HEK293 (cell line): ENCODE measurements around the gene FAM181A.

Experiments
- CTCF ChIP-seq: fragments of 450-650 bp; formaldehyde crosslinking; IDR thresholded peaks from 2 replicates; pipeline ENCODE4 v1.5.1; 2016; ENCODE audit warnings: missing biosample characterization, missing genetic modification characterization
- HOXA7 ChIP-seq: sonication (generic); formaldehyde crosslinking; IDR thresholded peaks from 2 replicates; pipeline ENCODE4 v1.8.1; 2022; ENCODE audit warnings: missing genetic modification reagents, borderline replicate concordance
- INSM2 ChIP-seq: fragments of 450-650 bp; formaldehyde crosslinking; IDR thresholded peaks from 2 replicates; pipeline ENCODE4 v1.5.1; 2016; ENCODE audit warnings: missing biosample characterization, missing genetic modification characterization
- MEIS1 ChIP-seq: sonication (generic); formaldehyde crosslinking; IDR thresholded peaks from 2 replicates; pipeline ENCODE4 v1.8.1; 2022; ENCODE audit warnings: missing genetic modification reagents, mild to moderate bottlenecking, borderline replicate concordance
- SCRT2 ChIP-seq: fragments of 450-650 bp; formaldehyde crosslinking; IDR thresholded peaks from 2 replicates; pipeline ENCODE4 v1.5.1; 2016; ENCODE audit warnings: missing biosample characterization, missing genetic modification characterization
- ZBTB7A ChIP-seq: fragments of 450-650 bp; formaldehyde crosslinking; IDR thresholded peaks from 2 replicates; pipeline ENCODE4 v1.5.1; 2016; ENCODE audit warnings: low read depth, missing biosample characterization, missing genetic modification characterization
- ZNF10 ChIP-seq: fragments of 450-650 bp; formaldehyde crosslinking; IDR thresholded peaks from 2 replicates; pipeline ENCODE4 v1.5.1; 2017; ENCODE audit warnings: missing biosample characterization, missing genetic modification characterization
- ZNF121 ChIP-seq: fragments of 450-650 bp; formaldehyde crosslinking; IDR thresholded peaks from 2 replicates; pipeline ENCODE4 v1.5.1; 2016; ENCODE audit warnings: missing biosample characterization, missing genetic modification characterization
- ZNF148 ChIP-seq: fragments of 450-650 bp; formaldehyde crosslinking; IDR thresholded peaks from 2 replicates; pipeline ENCODE4 v1.5.0; 2017; ENCODE audit warnings: missing biosample characterization, missing genetic modification characterization, borderline replicate concordance
- ZNF155 ChIP-seq: fragments of 450-650 bp; formaldehyde crosslinking; IDR thresholded peaks from 2 replicates; pipeline ENCODE4 v1.5.1; 2016; ENCODE audit warnings: missing biosample characterization, missing genetic modification characterization
- ZNF239 ChIP-seq: fragments of 450-650 bp; formaldehyde crosslinking; IDR thresholded peaks from 2 replicates; pipeline ENCODE4 v1.5.1; 2016; ENCODE audit warnings: missing biosample characterization, missing genetic modification characterization
- ZNF292 ChIP-seq: fragments of 450-650 bp; formaldehyde crosslinking; IDR thresholded peaks from 2 replicates; pipeline ENCODE4 v1.5.1; 2016; ENCODE audit warnings: low read depth, missing biosample characterization, missing genetic modification characterization, borderline replicate concordance
- ZNF311 ChIP-seq: fragments of 450-650 bp; formaldehyde crosslinking; IDR thresholded peaks from 2 replicates; pipeline ENCODE4 v1.5.1; 2017; ENCODE audit warnings: missing biosample characterization, missing genetic modification characterization, borderline replicate concordance
- ZNF350 ChIP-seq: fragments of 450-650 bp; formaldehyde crosslinking; IDR thresholded peaks from 2 replicates; pipeline ENCODE4 v1.5.0; 2017; ENCODE audit warnings: missing biosample characterization, mild to moderate bottlenecking, missing genetic modification characterization
- ZNF394 ChIP-seq: fragments of 450-650 bp; formaldehyde crosslinking; IDR thresholded peaks from 2 replicates; pipeline ENCODE4 v1.5.1; 2016; ENCODE audit warnings: missing biosample characterization, missing genetic modification characterization, mild to moderate bottlenecking, moderate library complexity, borderline replicate concordance
- ZNF510 ChIP-seq: fragments of 450-650 bp; formaldehyde crosslinking; IDR thresholded peaks from 2 replicates; pipeline ENCODE4 v1.5.1; 2018; ENCODE audit warnings: mild to moderate bottlenecking, missing genetic modification characterization, missing biosample characterization; ENCODE audit not compliant: insufficient replicate concordance
- ZNF571 ChIP-seq: fragments of 450-650 bp; formaldehyde crosslinking; IDR thresholded peaks from 2 replicates; pipeline ENCODE4 v1.5.0; 2017; ENCODE audit warnings: missing biosample characterization, missing genetic modification characterization
- ZNF585B ChIP-seq: fragments of 450-650 bp; formaldehyde crosslinking; IDR thresholded peaks from 2 replicates; pipeline ENCODE4 v1.5.1; 2016; ENCODE audit warnings: missing biosample characterization, missing genetic modification characterization
- ZNF600 ChIP-seq: fragments of 450-650 bp; formaldehyde crosslinking; IDR thresholded peaks from 2 replicates; pipeline ENCODE4 v1.5.1; 2016; ENCODE audit warnings: missing biosample characterization, missing genetic modification characterization
- ZNF670 ChIP-seq: fragments of 450-650 bp; formaldehyde crosslinking; IDR thresholded peaks from 2 replicates; pipeline ENCODE4 v1.5.1; 2016; ENCODE audit warnings: missing biosample characterization, missing genetic modification characterization, low read depth
- ZNF76 ChIP-seq: fragments of 450-650 bp; formaldehyde crosslinking; IDR thresholded peaks from 2 replicates; pipeline ENCODE4; 2016; ENCODE audit warnings: low read depth, missing biosample characterization, missing genetic modification characterization, borderline replicate concordance
- TF ChIP-seq, protein P1 (sequence below): fragments of 450-650 bp; formaldehyde crosslinking; IDR thresholded peaks from 2 replicates; pipeline ENCODE4 v1.5.1; 2016; ENCODE audit warnings: missing biosample characterization, missing genetic modification characterization
- TF ChIP-seq, protein P2 (sequence below): fragments of 450-650 bp; formaldehyde crosslinking; IDR thresholded peaks from 2 replicates; pipeline ENCODE4; 2016; ENCODE audit warnings: missing biosample characterization, missing genetic modification characterization
- TF ChIP-seq, protein P3 (sequence below): fragments of 450-650 bp; formaldehyde crosslinking; conservative IDR thresholded peaks from 2 replicates; pipeline ENCODE4 v1.5.1; 2016; ENCODE audit warnings: low read depth, missing biosample characterization, missing genetic modification characterization

FAM181A gene

DNA sequence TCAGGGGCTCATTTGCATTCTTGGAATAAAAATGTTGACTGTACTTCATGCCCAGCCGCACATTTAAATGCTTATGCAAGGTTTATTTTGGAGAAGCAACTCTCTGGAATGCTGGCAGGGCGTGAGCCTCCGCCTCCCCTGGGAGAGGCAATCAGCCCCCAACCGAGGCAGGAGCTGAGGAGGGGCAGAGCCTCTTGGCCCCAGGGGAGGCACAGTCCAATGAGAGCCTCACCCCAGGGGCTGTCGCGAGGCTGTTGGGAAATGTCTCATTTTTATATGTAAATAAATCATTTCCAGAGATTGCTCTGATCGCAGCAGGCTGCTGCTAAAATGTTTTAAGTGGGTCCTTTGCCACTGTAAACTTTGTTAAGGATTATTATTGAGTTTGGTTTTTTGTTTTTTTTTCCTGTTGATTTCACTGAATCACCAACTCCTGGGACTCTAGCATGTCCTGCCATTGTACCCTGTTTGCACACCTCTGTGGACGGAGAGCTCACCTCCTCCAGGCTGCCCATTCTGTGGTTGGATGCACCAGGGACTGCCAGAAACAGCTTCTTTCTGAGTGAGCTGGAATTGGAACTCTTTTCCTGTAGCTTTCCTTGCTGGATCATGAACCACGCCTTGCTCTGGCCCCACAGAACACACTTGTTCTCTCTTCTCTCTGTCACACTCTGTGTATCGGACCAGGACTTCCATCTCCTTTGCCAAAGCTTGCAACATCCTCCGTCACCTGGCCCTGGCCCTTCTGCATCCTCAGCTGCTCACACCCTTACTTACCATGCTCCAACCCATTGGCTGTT is 46.9 kb upstream of the FAM181A start (continued):
- no peak for TF ChIP-seq CTCF (tag by site-specific recombination)
- TF ChIP-seq HOXA7 (CRISPR knock-in tag) = no peak
- no peak for TF ChIP-seq ZNF10 (tag by site-specific recombination)
- TF ChIP-seq SCRT2 (tag by site-specific recombination) = no peak
- no peak for TF ChIP-seq ZNF148 (tag by site-specific recombination)
- TF ChIP-seq ZNF670 (tag by site-specific recombination) = no peak
- no peak for TF ChIP-seq ZNF239 (tag by site-specific recombination)
- TF ChIP-seq ZNF585B = 0 out of 2 replicates have a peak, but pooled peaks have one; percentile 10
- no peak for TF ChIP-seq ZNF121 (tag by site-specific recombination)
- no peak; the same call in 1 of the 2 replicates for TF ChIP-seq INSM2 (tag by site-specific recombination)
- no peak for TF ChIP-seq ZBTB7A (tag by site-specific recombination)
- 0 out of 2 replicates have a peak, but pooled peaks have one; percentile 20 for TF ChIP-seq ZNF76
- TF ChIP-seq ZNF350 (tag by site-specific recombination) = no peak
- no peak for TF ChIP-seq ZNF292
- TF ChIP-seq ZNF571 (tag by site-specific recombination) = no peak
- TF ChIP-seq ZNF311 (tag by site-specific recombination) = no peak
- no peak; the same call in 1 of the 2 replicates for TF ChIP-seq ZNF600 (tag by site-specific recombination)
- no peak for TF ChIP-seq MEIS1 (CRISPR knock-in tag)
- TF ChIP-seq, protein P1, sequence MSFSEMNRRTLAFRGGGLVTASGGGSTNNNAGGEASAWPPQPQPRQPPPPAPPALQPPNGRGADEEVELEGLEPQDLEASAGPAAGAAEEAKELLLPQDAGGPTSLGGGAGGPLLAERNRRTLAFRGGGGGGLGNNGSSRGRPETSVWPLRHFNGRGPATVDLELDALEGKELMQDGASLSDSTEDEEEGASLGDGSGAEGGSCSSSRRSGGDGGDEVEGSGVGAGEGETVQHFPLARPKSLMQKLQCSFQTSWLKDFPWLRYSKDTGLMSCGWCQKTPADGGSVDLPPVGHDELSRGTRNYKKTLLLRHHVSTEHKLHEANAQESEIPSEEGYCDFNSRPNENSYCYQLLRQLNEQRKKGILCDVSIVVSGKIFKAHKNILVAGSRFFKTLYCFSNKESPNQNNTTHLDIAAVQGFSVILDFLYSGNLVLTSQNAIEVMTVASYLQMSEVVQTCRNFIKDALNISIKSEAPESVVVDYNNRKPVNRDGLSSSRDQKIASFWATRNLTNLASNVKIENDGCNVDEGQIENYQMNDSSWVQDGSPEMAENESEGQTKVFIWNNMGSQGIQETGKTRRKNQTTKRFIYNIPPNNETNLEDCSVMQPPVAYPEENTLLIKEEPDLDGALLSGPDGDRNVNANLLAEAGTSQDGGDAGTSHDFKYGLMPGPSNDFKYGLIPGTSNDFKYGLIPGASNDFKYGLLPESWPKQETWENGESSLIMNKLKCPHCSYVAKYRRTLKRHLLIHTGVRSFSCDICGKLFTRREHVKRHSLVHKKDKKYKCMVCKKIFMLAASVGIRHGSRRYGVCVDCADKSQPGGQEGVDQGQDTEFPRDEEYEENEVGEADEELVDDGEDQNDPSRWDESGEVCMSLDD = no peak
- TF ChIP-seq, protein P2, sequence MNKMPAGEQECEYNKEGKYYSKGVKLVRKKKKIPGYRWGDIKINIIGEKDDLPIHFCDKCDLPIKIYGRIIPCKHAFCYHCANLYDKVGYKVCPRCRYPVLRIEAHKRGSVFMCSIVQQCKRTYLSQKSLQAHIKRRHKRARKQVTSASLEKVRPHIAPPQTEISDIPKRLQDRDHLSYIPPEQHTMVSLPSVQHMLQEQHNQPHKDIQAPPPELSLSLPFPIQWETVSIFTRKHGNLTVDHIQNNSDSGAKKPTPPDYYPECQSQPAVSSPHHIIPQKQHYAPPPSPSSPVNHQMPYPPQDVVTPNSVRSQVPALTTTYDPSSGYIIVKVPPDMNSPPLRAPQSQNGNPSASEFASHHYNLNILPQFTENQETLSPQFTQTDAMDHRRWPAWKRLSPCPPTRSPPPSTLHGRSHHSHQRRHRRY = no peak
- TF ChIP-seq, protein P3, sequence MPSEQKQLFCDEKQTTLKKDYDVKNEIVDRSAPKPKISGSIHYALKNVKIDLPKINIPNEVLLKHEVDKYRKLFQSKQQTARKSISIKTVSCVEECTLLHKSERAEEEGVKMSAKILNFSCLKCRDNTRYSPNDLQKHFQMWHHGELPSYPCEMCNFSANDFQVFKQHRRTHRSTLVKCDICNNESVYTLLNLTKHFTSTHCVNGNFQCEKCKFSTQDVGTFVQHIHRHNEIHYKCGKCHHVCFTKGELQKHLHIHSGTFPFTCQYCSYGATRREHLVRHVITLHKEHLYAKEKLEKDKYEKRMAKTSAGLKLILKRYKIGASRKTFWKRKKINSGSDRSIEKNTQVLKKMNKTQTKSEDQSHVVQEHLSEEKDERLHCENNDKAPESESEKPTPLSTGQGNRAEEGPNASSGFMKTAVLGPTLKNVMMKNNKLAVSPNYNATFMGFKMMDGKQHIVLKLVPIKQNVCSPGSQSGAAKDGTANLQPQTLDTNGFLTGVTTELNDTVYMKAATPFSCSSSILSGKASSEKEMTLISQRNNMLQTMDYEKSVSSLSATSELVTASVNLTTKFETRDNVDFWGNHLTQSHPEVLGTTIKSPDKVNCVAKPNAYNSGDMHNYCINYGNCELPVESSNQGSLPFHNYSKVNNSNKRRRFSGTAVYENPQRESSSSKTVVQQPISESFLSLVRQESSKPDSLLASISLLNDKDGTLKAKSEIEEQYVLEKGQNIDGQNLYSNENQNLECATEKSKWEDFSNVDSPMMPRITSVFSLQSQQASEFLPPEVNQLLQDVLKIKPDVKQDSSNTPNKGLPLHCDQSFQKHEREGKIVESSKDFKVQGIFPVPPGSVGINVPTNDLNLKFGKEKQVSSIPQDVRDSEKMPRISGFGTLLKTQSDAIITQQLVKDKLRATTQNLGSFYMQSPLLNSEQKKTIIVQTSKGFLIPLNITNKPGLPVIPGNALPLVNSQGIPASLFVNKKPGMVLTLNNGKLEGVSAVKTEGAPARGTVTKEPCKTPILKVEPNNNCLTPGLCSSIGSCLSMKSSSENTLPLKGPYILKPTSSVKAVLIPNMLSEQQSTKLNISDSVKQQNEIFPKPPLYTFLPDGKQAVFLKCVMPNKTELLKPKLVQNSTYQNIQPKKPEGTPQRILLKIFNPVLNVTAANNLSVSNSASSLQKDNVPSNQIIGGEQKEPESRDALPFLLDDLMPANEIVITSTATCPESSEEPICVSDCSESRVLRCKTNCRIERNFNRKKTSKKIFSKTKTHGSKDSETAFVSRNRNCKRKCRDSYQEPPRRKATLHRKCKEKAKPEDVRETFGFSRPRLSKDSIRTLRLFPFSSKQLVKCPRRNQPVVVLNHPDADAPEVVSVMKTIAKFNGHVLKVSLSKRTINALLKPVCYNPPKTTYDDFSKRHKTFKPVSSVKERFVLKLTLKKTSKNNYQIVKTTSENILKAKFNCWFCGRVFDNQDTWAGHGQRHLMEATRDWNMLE = no peak; the same call in 1 of the 2 replicates
- TF ChIP-seq ZNF394 (tag by site-specific recombination) = no peak
- no peak for TF ChIP-seq ZNF510 (tag by site-specific recombination)
- TF ChIP-seq ZNF155 = no peak
